Thyroid gland (tissue), 4 donors: Measurements from ENCODE around the gene OGFOD3. TPM values are rescaled to one million over a fixed set of nuclear protein-coding genes. Genes with fewer than 3 reads are reported as not detected.
"Not testable (repeated sequence)": the region's sequence is repeated elsewhere in the genome, so short reads cannot be mapped to it uniquely, and the experiment has no call there.

Experiments
- DNase-seq, 2 donors: peaks; one replicate each; pipeline ENCODE4 v3.0.0-alpha.2; 2019
- H3K27ac ChIP-seq, 3 donors: fragments of 200-600 bp; sonication (generic); 1 replicate in 2 of 3; 2 replicates in 1 of 3; pipeline ENCODE4 v1.5.1; 2016 to 2019; ENCODE audit warnings: mild to moderate bottlenecking in 1 of 3, moderate library complexity in 1 of 3
- H3K27me3 ChIP-seq: fragments of 200-600 bp; sonication (generic); one replicate; pipeline ENCODE4 v1.5.1; 2019
- H3K36me3 ChIP-seq, 2 donors: fragments of 200-600 bp; sonication (generic); one replicate each; pipeline ENCODE4 v1.5.1; 2016 to 2019
- H3K4me1 ChIP-seq, 2 donors: fragments of 200-600 bp; sonication (generic); one replicate each; pipeline ENCODE4 v1.5.1; 2017 to 2019
- H3K4me3 ChIP-seq, 3 donors: fragments of 200-600 bp; sonication (generic); replicated peaks in 1 of 3; 1 replicate in 2 of 3; 2 replicates in 1 of 3; pipeline ENCODE4 v1.5.1; 2016; ENCODE audit warnings: mild to moderate bottlenecking in 1 of 3
- H3K9me3 ChIP-seq: fragments of 200-600 bp; sonication (generic); one replicate; pipeline ENCODE4 v1.5.1; 2017
- CTCF ChIP-seq, 6 experiments: fragments of 200-600 bp in 3 of 6; fragments of 450-650 bp in 3 of 6; sonication (generic) in 3 of 6; IDR thresholded peaks; one replicate each; pipeline ENCODE4 v1.5.1; 2016 to 2019; ENCODE audit warnings: antibody characterized with exemption in 6 of 6, mild to moderate bottlenecking in 2 of 6, inconsistent platforms in 1 of 6, moderate library complexity in 1 of 6
- POLR2A ChIP-seq, 2 donors: fragments of 450-650 bp; IDR thresholded peaks; one replicate each; pipeline ENCODE4 v1.6.1; 2017; ENCODE audit warnings: antibody characterized with exemption in 2 of 2, mild to moderate bottlenecking in 2 of 2, moderate library complexity in 1 of 2
- WGBS, 2 donors: methylation state at CpG; one replicate each; pipeline ENCODE4 v1.1.5; 2017; 5-methylcytosine and 5-hydroxymethylcytosine counted together
- intact Hi-C: fragments of 100-400 bp; cut with DNase I; formaldehyde crosslinking; loops from one replicate; pipeline ENCODE4 v1.15.1; 2023
- total RNA-seq, 4 donors: library from RNA; depleted of rRNA; stranded (reverse); fragments of >200 nt; gene quantifications; one replicate each; pipeline ENCODE4 v1.2.3, GENCODE V29; 2016

OGFOD3 gene
- total RNA-seq, 4 donors from 2014 or later = 46.5 to 57.5 (median 55.1) TPM

DNA sequence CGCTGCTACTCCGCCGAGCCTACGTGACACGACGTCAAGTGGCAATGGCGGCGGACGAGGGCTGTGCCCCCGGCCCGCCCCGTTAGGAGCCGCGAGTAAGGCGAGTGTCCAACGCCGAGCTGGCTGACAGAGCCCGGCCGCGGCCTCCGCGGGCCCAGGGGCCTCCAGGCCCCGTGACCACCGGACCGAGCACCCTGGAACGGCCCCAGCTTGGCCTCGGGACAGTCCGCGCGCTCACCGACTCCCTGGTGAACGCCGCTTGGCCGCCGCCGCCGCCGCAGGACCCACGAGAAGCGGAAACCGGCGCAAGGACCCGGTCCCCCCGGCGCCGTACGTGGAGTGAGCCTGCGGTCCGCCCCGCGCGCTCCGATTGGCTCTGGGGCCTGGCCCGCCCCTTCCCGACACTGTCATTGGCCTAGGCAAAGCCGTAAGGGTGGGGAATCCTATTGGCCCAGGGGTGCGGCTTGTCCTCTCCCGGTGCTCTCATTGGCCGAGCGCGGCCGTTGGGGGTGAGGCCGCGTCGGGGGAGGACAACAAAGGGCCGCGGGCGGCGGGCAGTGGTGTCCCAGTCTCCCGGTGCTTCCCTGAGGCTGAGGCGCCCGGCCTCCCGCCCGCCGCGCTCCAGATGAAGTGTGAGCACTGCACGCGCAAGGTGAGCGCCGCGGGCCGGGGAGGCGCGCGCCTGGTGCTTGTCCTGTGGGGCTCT is 39.9 kb upstream of the OGFOD3 start, which contains the start of gene NARF:
Gene NARF (plus strand): TSS at position 563 of the 706 bp plus-strand sequence. CDS start 63 bp downstream, at position 626.
- 1% methylated on average over 22 to 25 of the region's 85 CpGs for WGBS, 2 donors
- Histone ChIP-seq H3K4me1 (peaks cover 13 to 22% of the 10 kb centered on the region in 2 donors), H3K27me3 (no peaks in the 10 kb centered on the region), H3K27ac (peak within 1 kb of the TSS; percentile 98 to 100 (median 100)), H3K4me3 (peak within 1 kb of the TSS; percentile 76 to 99 (median 79)), H3K9me3 (no peaks in the 10 kb centered on the region), H3K36me3 (peaks cover 13 to 23% of the 10 kb centered on the region in 2 donors)
- intact Hi-C loops = no loop called here
- peak; percentile 98 for DNase-seq
- TF ChIP-seq CTCF (IDR thresholded peaks at IDR 0.05) (no peak), POLR2A (IDR thresholded peaks at IDR 0.05) (peak; percentile 90 to 96)

GRCh38 chr17:82457929-82458178 is 39.5 kb upstream of the OGFOD3 start:
- 1 to 2% methylated on average over 8 of the region's 8 CpGs for WGBS, 2 donors
- H3K27me3 ChIP-seq = no peaks in the 10 kb centered on the region
- H3K9me3 ChIP-seq = no peaks in the 10 kb centered on the region
- H3K36me3 ChIP-seq = peaks cover 12 to 18% of the 10 kb centered on the region in 2 donors
- intact Hi-C loops = no loop called here
- H3K27ac ChIP-seq = peak overlapping the region; percentile 98 to 100 (median 100)
- TF ChIP-seq CTCF (IDR thresholded peaks at IDR 0.05) (no peak), POLR2A (IDR thresholded peaks at IDR 0.05) (no peak)
- H3K4me1 ChIP-seq = peaks cover 13 to 26% of the 10 kb centered on the region in 2 donors
- peak in 1 of 2 donors; percentile 91 for DNase-seq
- peak overlapping the region; percentile 76 to 99 (median 78) for H3K4me3 ChIP-seq

- Histone ChIP-seq H3K27me3 (no peaks in the 10 kb centered on the region), H3K27ac (peak overlapping the region; percentile 98 to 100 (median 100)), H3K36me3 (peaks cover 9 to 17% of the 10 kb centered on the region in 2 donors), H3K4me1 (peaks cover 13 to 31% of the 10 kb centered on the region in 2 donors), H3K9me3 (no peaks in the 10 kb centered on the region), H3K4me3 (peak overlapping the region in 2 of 3 donors; percentile 78 to 99)
- no peak for TF ChIP-seq POLR2A (IDR thresholded peaks at IDR 0.05)
- no peak for TF ChIP-seq CTCF (IDR thresholded peaks at IDR 0.05)
- 66 to 71% methylated on average over 10 of the region's 10 CpGs for WGBS, 2 donors
- no peak for DNase-seq
- intact Hi-C loops = no loop called here
These were observed 38.9 kb upstream of the OGFOD3 start for GRCh38 chr17:82457073-82457928.

- H3K4me3 ChIP-seq, intact Hi-C loops, H3K9me3 ChIP-seq, DNase-seq, H3K36me3 ChIP-seq, H3K27me3 ChIP-seq: not testable (repeated sequence)
- Histone ChIP-seq H3K27ac (peak overlapping the region in 1 of 3 donors; percentile 13), H3K4me1 (peaks cover 24 to 49% of the 10 kb centered on the region in 2 donors)
- WGBS, 2 donors = 95 to 96% methylated on average over 18 to 19 of the region's 21 CpGs
These were observed 35.3 kb upstream of the OGFOD3 start for GRCh38 chr17:82453706-82454105.

GRCh38 chr17:82453151-82453550 is 34.8 kb upstream of the OGFOD3 start:
- H3K36me3 ChIP-seq, DNase-seq, intact Hi-C loops, H3K4me3 ChIP-seq, H3K9me3 ChIP-seq, H3K27me3 ChIP-seq: not testable (repeated sequence)
- peaks cover 24 to 49% of the 10 kb centered on the region in 2 donors for H3K4me1 ChIP-seq
- WGBS, 2 donors = 56 to 58% methylated on average over 7 of the region's 7 CpGs
- peak overlapping the region in 1 of 3 donors; percentile 4 for H3K27ac ChIP-seq

GRCh38 chr17:82452162-82452561 is 33.8 kb upstream of the OGFOD3 start:
- intact Hi-C loops = no loop called here
- 97 to 98% methylated on average over 3 of the region's 3 CpGs for WGBS, 2 donors
- no peak overlapping the region for H3K4me3 ChIP-seq
- H3K9me3 ChIP-seq = no peaks in the 10 kb centered on the region
- DNase-seq = no peak
- H3K27me3 ChIP-seq = no peaks in the 10 kb centered on the region
- TF ChIP-seq CTCF (IDR thresholded peaks at IDR 0.05) (no peak), POLR2A (IDR thresholded peaks at IDR 0.05) (no peak)
- no peaks in the 10 kb centered on the region for H3K36me3 ChIP-seq
- H3K4me1 ChIP-seq = peaks cover 17 to 41% of the 10 kb centered on the region in 2 donors
- H3K27ac ChIP-seq = no peak overlapping the region
